ENCODE results near the gene PWP1. TPM values are rescaled to one million over a fixed set of nuclear protein-coding genes. Genes with fewer than 3 reads are reported as not detected.

The PWP1 gene
- total RNA-seq, 1 experiment from 2014 or later = 77.7 TPM

- POLR2A ChIA-PET (ENCODE audit: low non-redundant PET) = no interaction called here
- CTCF ChIA-PET = no interaction called here
- no peaks in the 10 kb centered on the region for H3K9me3 ChIP-seq (ENCODE audit: low read depth, low read length, poor library complexity, severe bottlenecking)
- no peak overlapping the region for H3K4me3 ChIP-seq (ENCODE audit: low read depth, low read length, poor library complexity, severe bottlenecking)
- no peak overlapping the region for H3K27ac ChIP-seq (ENCODE audit: low read depth, low read length, poor library complexity, severe bottlenecking)
- H3K36me3 ChIP-seq (ENCODE audit: insufficient read depth, low read length, poor library complexity, severe bottlenecking) = no peaks in the 10 kb centered on the region
- H3K27me3 ChIP-seq (replicated peaks; ENCODE audit: insufficient read depth, low read depth, low read length, poor library complexity) = peaks cover 5% of the 10 kb centered on the region
- no peaks in the 10 kb centered on the region for H3K4me1 ChIP-seq (ENCODE audit: insufficient read depth, low read length, poor library complexity, severe bottlenecking)
- BruUV-seq (replicated peaks) = no TSS peak
- TF ChIP-seq CTCF (conservative IDR thresholded peaks at IDR 0.05; ENCODE audit: low read depth, low read length) = no peak
- no peak for TF ChIP-seq EZH2 (IDR thresholded peaks at IDR 0.05; ENCODE audit: borderline replicate concordance, low read depth, low read length, poor library complexity, severe bottlenecking)
- DNase-seq (ENCODE audit: low spot score) = no peak
- intact Hi-C loops (cut with micrococcal nuclease; ENCODE audit: unreplicated experiment) = loop anchor here (2.0 kb wide), 1 partner anchor 207 kb away; no protein-coding TSS in a partner anchor
Measured at GRCh38 chr12:107677671-107678070, 7.9 kb upstream of the PWP1 start.

- ChIA-PET POLR2A (ENCODE audit: low non-redundant PET) (no interaction called here), CTCF (no interaction called here)
- Histone ChIP-seq H3K4me1 (ENCODE audit: insufficient read depth, low read length, poor library complexity, severe bottlenecking) (no peaks in the 10 kb centered on the region), H3K27ac (ENCODE audit: low read depth, low read length, poor library complexity, severe bottlenecking) (no peak overlapping the region), H3K36me3 (ENCODE audit: insufficient read depth, low read length, poor library complexity, severe bottlenecking) (no peaks in the 10 kb centered on the region), H3K4me3 (ENCODE audit: low read depth, low read length, poor library complexity, severe bottlenecking) (no peak overlapping the region), H3K9me3 (ENCODE audit: low read depth, low read length, poor library complexity, severe bottlenecking) (no peaks in the 10 kb centered on the region), H3K27me3 (replicated peaks; ENCODE audit: insufficient read depth, low read depth, low read length, poor library complexity) (peaks cover 5% of the 10 kb centered on the region)
- no peak for TF ChIP-seq EZH2 (IDR thresholded peaks at IDR 0.05; ENCODE audit: borderline replicate concordance, low read depth, low read length, poor library complexity, severe bottlenecking)
- no peak for TF ChIP-seq CTCF (conservative IDR thresholded peaks at IDR 0.05; ENCODE audit: low read depth, low read length)
- intact Hi-C loops (cut with micrococcal nuclease; ENCODE audit: unreplicated experiment) = no loop called here
- no peak for DNase-seq (ENCODE audit: low spot score)
- BruUV-seq (replicated peaks) = no TSS peak
Measured at GRCh38 chr12:107679336-107679735, 6.3 kb upstream of the PWP1 start.

GRCh38 chr12:107681455-107681835 lies 4.2 kb upstream of the PWP1 start:
- H3K36me3 ChIP-seq (ENCODE audit: insufficient read depth, low read length, poor library complexity, severe bottlenecking) = no peaks in the 10 kb centered on the region
- H3K4me1 ChIP-seq (ENCODE audit: insufficient read depth, low read length, poor library complexity, severe bottlenecking) = peaks cover 4% of the 10 kb centered on the region
- ChIA-PET POLR2A (ENCODE audit: low non-redundant PET) (no interaction called here), CTCF (no interaction called here)
- H3K9me3 ChIP-seq (ENCODE audit: low read depth, low read length, poor library complexity, severe bottlenecking) = no peaks in the 10 kb centered on the region
- intact Hi-C loops (cut with micrococcal nuclease; ENCODE audit: unreplicated experiment) = no loop called here
- peaks cover 5% of the 10 kb centered on the region for H3K27me3 ChIP-seq (replicated peaks; ENCODE audit: insufficient read depth, low read depth, low read length, poor library complexity)
- TF ChIP-seq EZH2 (IDR thresholded peaks at IDR 0.05; ENCODE audit: borderline replicate concordance, low read depth, low read length, poor library complexity, severe bottlenecking) = no peak
- TF ChIP-seq CTCF (conservative IDR thresholded peaks at IDR 0.05; ENCODE audit: low read depth, low read length) = no peak
- no peak overlapping the region for H3K4me3 ChIP-seq (ENCODE audit: low read depth, low read length, poor library complexity, severe bottlenecking)
- DNase-seq (ENCODE audit: low spot score) = no peak
- BruUV-seq (replicated peaks) = no TSS peak
- no peak overlapping the region for H3K27ac ChIP-seq (ENCODE audit: low read depth, low read length, poor library complexity, severe bottlenecking)
